Caco-2 (cell line): ENCODE data around the gene RASGEF1B. TPM values are rescaled to one million over a fixed set of nuclear protein-coding genes. Genes with fewer than 3 reads are reported as not detected.

Source experiments
- BruUV-seq: library from RNA; stranded (reverse); fragments of 400-500 nt; replicated peaks from 2 replicates; lab custom pipeline; 2021; lab: Mats Ljungman, UMichigan
- CTCF ChIA-PET: fragments of 300-600 bp; sonication (Branson Sonifier 250); formaldehyde crosslinking; loops from one replicate; lab custom pipeline; 2022; ENCODE audit warnings: antibody characterized with exemption; lab: Charles Lee
- POLR2A ChIA-PET: fragments of 300-600 bp; sonication (Branson Sonifier 250); formaldehyde crosslinking; loops from one replicate; lab custom pipeline; 2022; ENCODE audit warnings: antibody characterized with exemption; lab: Charles Lee
- DNase-seq, 2 experiments: peaks; one replicate each; pipeline versions ENCODE4 v3.0.0 to v3.0.0-alpha.2; 2020 to 2022
- H3K27me3 ChIP-seq: replicated peaks from 2 replicates; pipeline ENCODE4 v1.6.0; 2011; ENCODE audit warnings: low read length; ENCODE audit not compliant: control insufficient read depth, insufficient read depth
- H3K36me3 ChIP-seq: 2 replicates; pipeline ENCODE4 v1.5.1; 2011; ENCODE audit warnings: low read length; ENCODE audit not compliant: control insufficient read depth, insufficient read depth
- H3K4me1 ChIP-seq: fragments of 250-450 bp; sonication (Bioruptor Pico); 2 replicates; pipeline ENCODE4 v1.5.1; 2020; ENCODE audit warnings: mild to moderate bottlenecking
- H3K4me3 ChIP-seq: 2 replicates; pipeline ENCODE4 v1.5.1; 2011; ENCODE audit warnings: low read depth, mild to moderate bottlenecking, control low read depth, low read length
- H3K9me3 ChIP-seq: fragments of 250-450 bp; sonication (Bioruptor Pico); 2 replicates; pipeline ENCODE4 v1.5.1; 2020; ENCODE audit warnings: mild to moderate bottlenecking, moderate library complexity
- H3K27ac Mint-ChIP-seq: one replicate; pipeline ENCODE4 v1.8.0; 2022; ENCODE audit warnings: mixed read lengths; ENCODE audit not compliant: unreplicated experiment
- H3K27me3 Mint-ChIP-seq: one replicate; pipeline ENCODE4 v1.8.0; 2022; ENCODE audit warnings: mixed read lengths; ENCODE audit not compliant: insufficient read depth, unreplicated experiment
- H3K36me3 Mint-ChIP-seq: one replicate; pipeline ENCODE4 v1.8.0; 2022; ENCODE audit warnings: mild to moderate bottlenecking, mixed read lengths; ENCODE audit not compliant: insufficient read depth, unreplicated experiment
- H3K4me1 Mint-ChIP-seq: one replicate; pipeline ENCODE4 v1.8.0; 2022; ENCODE audit warnings: low read depth, mixed read lengths; ENCODE audit not compliant: unreplicated experiment
- H3K4me3 Mint-ChIP-seq: one replicate; pipeline ENCODE4 v1.8.0; 2022; ENCODE audit warnings: mild to moderate bottlenecking, moderate library complexity, mixed read lengths; ENCODE audit not compliant: unreplicated experiment
- H3K9me3 Mint-ChIP-seq: one replicate; pipeline ENCODE4 v1.8.0; 2022; ENCODE audit warnings: mixed read lengths; ENCODE audit not compliant: unreplicated experiment
- intact Hi-C: fragments of 100-400 bp; cut with micrococcal nuclease; formaldehyde crosslinking; loops from one replicate; pipeline ENCODE4 v1.10.0; 2022; ENCODE audit not compliant: unreplicated experiment
- total RNA-seq: library from RNA; stranded (reverse); gene quantifications from 2 replicates; pipeline ENCODE4 v1.2.3, GENCODE V29; 2022
- TF ChIP-seq, protein P1 (sequence below), 2 experiments: fragments of 200-600 bp in 1 of 2; IDR thresholded peaks; 1 replicate in 1 of 2; 2 replicates in 1 of 2; pipeline versions ENCODE4 v1.5.1 to v1.8.0; 2011 to 2022; ENCODE audit warnings: antibody characterized with exemption in 1 of 2, control low read depth in 1 of 2, inconsistent platforms in 1 of 2, low read depth in 1 of 2, low read length in 1 of 2, mild to moderate bottlenecking in 1 of 2, moderate library complexity in 1 of 2; ENCODE audit not compliant: insufficient read depth in 1 of 2, severe bottlenecking in 1 of 2, unreplicated experiment in 1 of 2

Gene RASGEF1B
- total RNA-seq, 1 experiment from 2014 or later, result 32.3 TPM

DNA sequence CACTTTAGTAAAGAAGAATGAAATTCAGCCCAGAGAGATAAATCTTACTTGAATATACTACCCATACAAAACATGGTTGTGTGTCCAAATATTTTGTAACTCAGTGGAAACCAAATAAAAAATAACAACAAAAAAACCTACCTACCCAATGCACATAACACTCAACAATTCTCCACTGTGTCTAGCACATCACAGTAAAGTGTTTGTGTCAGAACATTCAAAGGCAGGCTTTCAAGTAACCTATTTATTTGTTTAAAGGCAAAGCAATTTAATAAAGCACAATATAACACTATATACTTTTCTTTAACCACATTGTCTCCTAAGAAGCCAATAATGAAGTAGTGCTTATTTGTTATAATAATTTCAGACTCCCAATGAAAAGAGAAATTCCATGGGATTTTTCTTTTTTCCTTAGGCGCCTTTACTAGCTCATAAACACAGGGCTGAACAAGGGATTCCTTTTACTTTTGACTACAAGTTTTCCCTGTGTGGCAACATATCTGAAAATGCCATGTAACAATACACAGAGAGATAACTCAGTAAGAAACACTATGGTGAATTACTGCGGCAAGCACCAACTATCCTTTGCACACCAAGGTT lies 13.7 kb downstream of the RASGEF1B start:
- Mint-ChIP-seq H3K9me3 (no peaks in the 10 kb centered on the region), H3K4me3 (no peak overlapping the region)
- CTCF ChIA-PET, result no interaction called here

DNA sequence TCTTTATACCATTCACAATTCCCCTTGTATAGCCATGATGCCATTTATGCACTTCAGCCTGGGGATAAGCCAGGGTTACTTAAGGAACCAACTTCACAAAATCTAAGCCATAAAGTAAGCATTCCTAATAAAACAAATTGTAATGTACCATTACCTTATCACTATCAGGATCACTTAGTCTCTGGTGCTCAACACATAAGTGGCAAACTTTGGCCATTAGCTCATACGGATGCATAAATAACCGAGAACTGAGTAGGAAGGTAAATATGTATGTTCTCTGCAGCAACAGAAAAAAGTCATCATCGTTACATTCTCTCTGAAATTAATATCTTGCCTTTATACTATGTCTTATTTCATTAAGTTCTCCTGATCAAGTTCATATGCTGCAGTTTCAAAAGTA lies 14.4 kb downstream of the RASGEF1B start:
- Mint-ChIP-seq H3K4me3 (no peak overlapping the region), H3K36me3 (peaks cover 63% of the 10 kb centered on the region), H3K9me3 (no peaks in the 10 kb centered on the region), H3K27me3 (no peaks in the 10 kb centered on the region), H3K4me1 (peaks cover 9% of the 10 kb centered on the region), H3K27ac (no peak overlapping the region)
- no peak overlapping the region for H3K4me3 ChIP-seq
- H3K4me1 ChIP-seq, result no peaks in the 10 kb centered on the region
- TF ChIP-seq, protein P1, sequence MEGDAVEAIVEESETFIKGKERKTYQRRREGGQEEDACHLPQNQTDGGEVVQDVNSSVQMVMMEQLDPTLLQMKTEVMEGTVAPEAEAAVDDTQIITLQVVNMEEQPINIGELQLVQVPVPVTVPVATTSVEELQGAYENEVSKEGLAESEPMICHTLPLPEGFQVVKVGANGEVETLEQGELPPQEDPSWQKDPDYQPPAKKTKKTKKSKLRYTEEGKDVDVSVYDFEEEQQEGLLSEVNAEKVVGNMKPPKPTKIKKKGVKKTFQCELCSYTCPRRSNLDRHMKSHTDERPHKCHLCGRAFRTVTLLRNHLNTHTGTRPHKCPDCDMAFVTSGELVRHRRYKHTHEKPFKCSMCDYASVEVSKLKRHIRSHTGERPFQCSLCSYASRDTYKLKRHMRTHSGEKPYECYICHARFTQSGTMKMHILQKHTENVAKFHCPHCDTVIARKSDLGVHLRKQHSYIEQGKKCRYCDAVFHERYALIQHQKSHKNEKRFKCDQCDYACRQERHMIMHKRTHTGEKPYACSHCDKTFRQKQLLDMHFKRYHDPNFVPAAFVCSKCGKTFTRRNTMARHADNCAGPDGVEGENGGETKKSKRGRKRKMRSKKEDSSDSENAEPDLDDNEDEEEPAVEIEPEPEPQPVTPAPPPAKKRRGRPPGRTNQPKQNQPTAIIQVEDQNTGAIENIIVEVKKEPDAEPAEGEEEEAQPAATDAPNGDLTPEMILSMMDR (IDR thresholded peaks at IDR 0.05; ENCODE audit: insufficient read depth in 1 of 2, low read depth in 1 of 2, low read length in 1 of 2, severe bottlenecking in 1 of 2, unreplicated experiment in 1 of 2), result no peak
- intact Hi-C loops, result no loop called here
- DNase-seq, result no peak
- H3K9me3 ChIP-seq, result no peaks in the 10 kb centered on the region
- no peaks in the 10 kb centered on the region for H3K27me3 ChIP-seq
- CTCF ChIA-PET, result no interaction called here
- POLR2A ChIA-PET, result no interaction called here
- H3K36me3 ChIP-seq, result no peaks in the 10 kb centered on the region
- no TSS peak for BruUV-seq

More for the DNA sequence above, 13.7 kb downstream of the RASGEF1B start:
- POLR2A ChIA-PET, result no interaction called here
- Mint-ChIP-seq H3K36me3 (peaks cover 56% of the 10 kb centered on the region), H3K27ac (no peak overlapping the region), H3K4me1 (peaks cover 14% of the 10 kb centered on the region), H3K27me3 (no peaks in the 10 kb centered on the region)
- no peaks in the 10 kb centered on the region for H3K36me3 ChIP-seq
- no peaks in the 10 kb centered on the region for H3K9me3 ChIP-seq
- BruUV-seq, result no TSS peak
- H3K4me3 ChIP-seq, result no peak overlapping the region
- TF ChIP-seq, protein P1 (IDR thresholded peaks at IDR 0.05; ENCODE audit: insufficient read depth in 1 of 2, low read depth in 1 of 2, low read length in 1 of 2, severe bottlenecking in 1 of 2, unreplicated experiment in 1 of 2), result no peak
- H3K27me3 ChIP-seq, result no peaks in the 10 kb centered on the region
- no peak for DNase-seq
- intact Hi-C loops, result no loop called here
- peaks cover 4% of the 10 kb centered on the region for H3K4me1 ChIP-seq

DNA sequence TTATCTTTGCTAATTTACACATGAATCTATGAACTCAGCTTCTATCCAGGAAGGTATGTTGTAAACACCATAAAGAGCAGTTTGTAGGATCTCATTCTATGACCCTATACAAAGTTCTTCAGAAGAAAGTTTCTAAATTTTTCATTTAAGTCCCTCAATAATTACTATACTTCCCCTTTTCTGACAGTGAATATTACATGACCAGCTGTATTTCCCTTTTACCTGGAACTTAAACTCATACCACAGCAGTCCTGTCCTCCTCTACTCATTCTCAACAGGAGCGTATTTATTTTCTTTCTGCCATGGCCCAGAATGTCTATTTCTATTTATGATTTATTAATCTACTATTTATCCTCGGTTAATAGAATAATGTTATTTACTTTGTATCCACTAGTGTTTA lies 15.8 kb downstream of the RASGEF1B start:
- peaks cover 74% of the 10 kb centered on the region for H3K36me3 Mint-ChIP-seq
- intact Hi-C loops, result no loop called here
- BruUV-seq, result no TSS peak
- H3K27ac Mint-ChIP-seq, result no peak overlapping the region
- TF ChIP-seq, protein P1 (IDR thresholded peaks at IDR 0.05; ENCODE audit: insufficient read depth in 1 of 2, low read depth in 1 of 2, low read length in 1 of 2, severe bottlenecking in 1 of 2, unreplicated experiment in 1 of 2), result no peak
- Histone ChIP-seq H3K27me3 (no peaks in the 10 kb centered on the region), H3K4me3 (no peak overlapping the region), H3K36me3 (no peaks in the 10 kb centered on the region), H3K9me3 (no peaks in the 10 kb centered on the region), H3K4me1 (no peaks in the 10 kb centered on the region)
- ChIA-PET POLR2A (no interaction called here), CTCF (no interaction called here)
- H3K27me3 Mint-ChIP-seq, result no peaks in the 10 kb centered on the region
- H3K4me3 Mint-ChIP-seq, result no peak overlapping the region
- H3K4me1 Mint-ChIP-seq, result peaks cover 7% of the 10 kb centered on the region
- no peaks in the 10 kb centered on the region for H3K9me3 Mint-ChIP-seq
- DNase-seq, result no peak
